Mesodermal cell (in vitro differentiated cells): Measurements from ENCODE around the gene TSPOAP1.

Source experiments
- H3K27ac ChIP-seq: 2 replicates; pipeline ENCODE4 v1.7.0; 2013; ENCODE audit warnings: mild to moderate bottlenecking, low read depth, low read length, moderate library complexity; ENCODE audit not compliant: severe bottlenecking
- H3K36me3 ChIP-seq: 2 replicates; pipeline ENCODE4 v1.7.1; 2013; ENCODE audit warnings: mild to moderate bottlenecking, low read length, moderate library complexity; ENCODE audit not compliant: control insufficient read depth, insufficient read depth
- H3K4me1 ChIP-seq: one replicate; pipeline ENCODE4 v1.7.1; 2013; ENCODE audit warnings: mild to moderate bottlenecking, low read length; ENCODE audit not compliant: insufficient read depth, control insufficient read depth, poor library complexity, severe bottlenecking
- H3K4me3 ChIP-seq: 2 replicates; pipeline ENCODE4 v1.7.0; 2013; ENCODE audit warnings: low read length, control low read depth, mild to moderate bottlenecking; ENCODE audit not compliant: insufficient read depth, poor library complexity, severe bottlenecking; ENCODE audit errors: extremely low read depth
- H3K9me3 ChIP-seq: 2 replicates; pipeline ENCODE4 v1.7.1; 2013; ENCODE audit warnings: mild to moderate bottlenecking, low read length, moderate library complexity; ENCODE audit not compliant: control insufficient read depth
- WGBS, 2 experiments: methylation state at CpG; one replicate each; pipeline ENCODE4 v1.1.5; 2013; ENCODE audit warnings: missing lambda C conversion rate in 2 of 2; ENCODE audit not compliant: insufficient coverage in 2 of 2; 5-methylcytosine and 5-hydroxymethylcytosine counted together

Gene TSPOAP1

GRCh38 chr17:58268326-58268725 is 60.3 kb downstream of the TSPOAP1 start:
- no peaks in the 10 kb centered on the region for H3K36me3 ChIP-seq
- no peaks in the 10 kb centered on the region for H3K9me3 ChIP-seq
- 94 to 97% methylated on average over 6 to 12 of the region's 12 CpGs for WGBS, 2 experiments
- no peak overlapping the region for H3K27ac ChIP-seq
- H3K4me1 ChIP-seq = no peaks in the 10 kb centered on the region
- no peak overlapping the region for H3K4me3 ChIP-seq

DNA sequence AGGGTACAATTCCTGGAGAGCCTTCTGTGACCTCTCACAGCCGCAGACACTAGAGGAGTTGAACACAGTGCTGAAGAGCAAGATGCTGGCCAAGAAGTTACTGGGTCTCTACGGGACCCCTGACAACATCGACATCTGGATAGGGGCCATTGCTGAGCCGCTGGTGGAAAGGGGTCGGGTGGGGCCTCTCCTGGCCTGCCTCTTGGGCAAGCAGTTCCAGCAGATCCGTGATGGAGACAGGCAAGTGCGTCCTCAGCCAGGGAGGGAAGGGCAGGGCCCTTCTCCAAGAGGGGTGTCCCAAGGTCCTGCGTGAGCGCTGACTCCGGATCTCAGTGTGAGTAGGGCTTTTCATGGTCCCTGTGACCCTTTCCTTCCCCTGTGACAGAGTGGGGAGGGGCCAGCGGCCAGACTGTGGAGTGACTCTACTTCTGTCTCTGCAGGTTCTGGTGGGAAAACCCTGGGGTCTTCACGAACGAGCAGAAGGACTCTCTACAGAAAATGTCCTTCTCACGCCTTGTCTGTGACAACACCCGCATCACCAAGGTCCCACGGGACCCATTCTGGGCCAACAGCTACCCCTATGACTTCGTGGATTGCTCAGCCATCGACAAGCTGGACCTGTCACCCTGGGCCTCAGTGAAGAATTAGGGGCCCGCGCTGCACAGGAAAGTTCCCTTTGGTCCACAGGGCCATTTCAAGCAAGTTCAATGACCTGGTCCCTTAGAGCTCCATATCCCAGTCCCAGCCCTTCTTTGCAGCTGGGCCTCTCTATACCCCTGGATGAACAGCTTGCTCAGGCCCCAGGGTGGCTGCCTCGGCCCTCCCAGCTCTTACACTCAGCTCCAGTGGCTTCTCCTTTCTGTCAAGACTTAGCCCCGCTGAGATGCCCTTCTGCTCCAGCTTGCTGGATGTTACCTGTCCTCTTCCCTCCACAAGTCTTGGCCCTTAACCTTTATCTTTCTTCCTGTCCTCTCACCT is 61.0 kb downstream of the TSPOAP1 start:
- WGBS, 2 experiments = 88 to 93% methylated on average over 19 to 21 of the region's 22 CpGs
- no peaks in the 10 kb centered on the region for H3K4me1 ChIP-seq

GRCh38 chr17:58265902-58266875 is 62.4 kb downstream of the TSPOAP1 start:
- Histone ChIP-seq H3K27ac (no peak overlapping the region), H3K4me3 (no peak overlapping the region), H3K36me3 (no peaks in the 10 kb centered on the region), H3K9me3 (no peaks in the 10 kb centered on the region), H3K4me1 (no peaks in the 10 kb centered on the region)
- WGBS, 2 experiments = 88 to 94% methylated on average over 5 of the region's 7 CpGs

More for the DNA sequence above, 61.0 kb downstream of the TSPOAP1 start:
- H3K4me3 ChIP-seq = no peak overlapping the region
- H3K27ac ChIP-seq = no peak overlapping the region
- H3K9me3 ChIP-seq = no peaks in the 10 kb centered on the region
- no peaks in the 10 kb centered on the region for H3K36me3 ChIP-seq

GRCh38 chr17:58265271-58265670 is 63.3 kb downstream of the TSPOAP1 start:
- no peaks in the 10 kb centered on the region for H3K4me1 ChIP-seq
- no peaks in the 10 kb centered on the region for H3K9me3 ChIP-seq
- WGBS, 2 experiments = 94% methylated on average over 2 of the region's 4 CpGs; no CpG with 5 or more reads in 1 of the 2 experiments
- no peak overlapping the region for H3K4me3 ChIP-seq
- no peak overlapping the region for H3K27ac ChIP-seq
- H3K36me3 ChIP-seq = no peaks in the 10 kb centered on the region

DNA sequence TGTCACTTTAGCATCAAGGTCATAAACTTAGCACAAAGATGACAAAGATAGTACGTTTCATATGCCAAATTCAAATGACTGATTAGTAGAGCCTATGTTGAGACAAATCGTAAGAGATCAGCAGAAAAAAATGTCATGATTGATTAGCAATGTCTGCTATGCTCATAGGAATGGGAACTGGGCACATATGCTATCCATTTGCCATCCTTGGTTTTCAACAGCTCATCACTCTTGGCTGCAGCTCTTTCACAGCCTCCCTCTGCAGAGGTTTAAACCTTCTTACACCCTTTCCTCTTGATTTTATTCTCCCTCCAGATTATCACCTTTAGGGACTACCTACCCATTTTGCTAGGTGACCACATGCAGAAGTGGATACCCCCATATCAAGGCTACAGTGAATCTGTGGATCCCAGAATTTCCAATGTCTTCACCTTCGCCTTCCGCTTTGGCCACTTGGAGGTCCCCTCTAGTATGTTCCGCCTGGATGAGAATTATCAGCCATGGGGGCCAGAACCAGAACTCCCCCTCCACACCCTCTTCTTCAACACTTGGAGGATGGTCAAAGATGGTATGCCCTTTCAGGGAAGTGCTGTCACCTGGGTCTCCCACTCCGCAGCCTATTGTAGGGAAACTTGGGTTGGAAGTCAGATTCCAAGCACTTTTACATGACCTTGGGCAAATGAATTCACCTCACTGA is 64.0 kb downstream of the TSPOAP1 start:
- Histone ChIP-seq H3K4me1 (no peaks in the 10 kb centered on the region), H3K4me3 (no peak overlapping the region), H3K9me3 (no peaks in the 10 kb centered on the region), H3K36me3 (no peaks in the 10 kb centered on the region), H3K27ac (no peak overlapping the region)
- 74 to 87% methylated on average over 3 of the region's 6 CpGs for WGBS, 2 experiments

GRCh38 chr17:58263773-58264172 is 64.8 kb downstream of the TSPOAP1 start:
- no peak overlapping the region for H3K27ac ChIP-seq
- no peaks in the 10 kb centered on the region for H3K4me1 ChIP-seq
- no peaks in the 10 kb centered on the region for H3K36me3 ChIP-seq
- H3K9me3 ChIP-seq = no peaks in the 10 kb centered on the region
- H3K4me3 ChIP-seq = no peak overlapping the region
- no CpG with 5 or more reads among the region's 1 CpG for WGBS, 2 experiments

- H3K27ac ChIP-seq = no peak overlapping the region
- WGBS, 2 experiments = 87 to 92% methylated on average over 9 to 11 of the region's 11 CpGs
Measured at GRCh38 chr17:58262149-58262548, 66.4 kb downstream of the TSPOAP1 start.

GRCh38 chr17:58254803-58255202 is 73.8 kb downstream of the TSPOAP1 start:
- Histone ChIP-seq H3K36me3 (no peaks in the 10 kb centered on the region), H3K4me1 (no peaks in the 10 kb centered on the region), H3K9me3 (no peaks in the 10 kb centered on the region), H3K4me3 (no peak overlapping the region), H3K27ac (no peak overlapping the region)
- WGBS, 2 experiments = 41 to 47% methylated on average over 5 to 7 of the region's 8 CpGs

More at GRCh38 chr17:58262149-58262548, 66.4 kb downstream of the TSPOAP1 start:
- H3K4me3 ChIP-seq = no peak overlapping the region
- no peaks in the 10 kb centered on the region for H3K4me1 ChIP-seq
- no peaks in the 10 kb centered on the region for H3K36me3 ChIP-seq
- H3K9me3 ChIP-seq = no peaks in the 10 kb centered on the region

DNA sequence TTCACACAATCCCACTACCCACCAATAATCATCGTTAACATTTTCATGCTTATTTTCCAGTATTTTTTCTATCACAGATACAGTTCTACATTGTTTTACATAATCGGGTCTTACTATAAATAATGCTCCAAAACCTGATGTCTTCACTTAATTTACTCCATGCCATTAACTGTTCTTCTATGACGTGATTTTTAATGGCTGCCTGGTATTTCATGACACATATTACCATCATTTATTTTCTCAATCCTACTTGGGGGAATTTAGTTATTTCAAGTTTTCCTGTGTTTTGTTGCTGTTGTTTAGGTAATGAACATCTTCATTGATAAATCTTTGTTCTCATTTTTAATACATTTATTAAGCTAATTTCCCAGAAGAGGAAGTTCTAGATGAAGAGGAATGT is 75.5 kb downstream of the TSPOAP1 start:
- Histone ChIP-seq H3K4me1 (peaks cover 7% of the 10 kb centered on the region), H3K27ac (no peak overlapping the region), H3K36me3 (no peaks in the 10 kb centered on the region), H3K4me3 (no peak overlapping the region), H3K9me3 (no peaks in the 10 kb centered on the region)
- 80 to 83% methylated on average over 2 of the region's 3 CpGs for WGBS, 2 experiments

DNA sequence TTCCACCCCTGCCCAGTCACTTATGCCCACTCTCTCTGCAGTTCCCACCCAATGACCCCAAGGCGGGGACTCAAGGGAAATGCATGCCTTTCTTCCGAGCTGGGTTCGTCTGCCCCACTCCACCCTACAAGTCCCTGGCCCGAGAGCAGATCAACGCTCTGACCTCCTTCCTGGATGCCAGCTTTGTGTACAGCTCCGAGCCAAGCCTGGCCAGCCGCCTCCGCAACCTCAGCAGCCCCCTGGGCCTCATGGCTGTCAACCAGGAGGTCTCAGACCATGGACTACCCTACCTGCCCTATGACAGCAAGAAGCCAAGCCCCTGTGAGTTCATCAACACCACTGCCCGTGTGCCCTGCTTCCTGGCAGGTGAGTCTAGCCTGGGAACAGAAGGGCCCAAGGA is 76.5 kb downstream of the TSPOAP1 start:
- Histone ChIP-seq H3K9me3 (no peaks in the 10 kb centered on the region), H3K36me3 (no peaks in the 10 kb centered on the region), H3K4me3 (no peak overlapping the region), H3K27ac (no peak overlapping the region), H3K4me1 (peaks cover 7% of the 10 kb centered on the region)
- WGBS, 2 experiments = 73 to 86% methylated on average over 7 to 9 of the region's 9 CpGs
